GM19468 (cell line): ENCODE data around the gene GUCA1C.
A peak's percentile ranks its signal among the peaks of the same experiment; 100 is the strongest.

Source experiments
- ATAC-seq: cut with Tn5 transposase; IDR thresholded peaks from one replicate; pipeline ENCODE4 v1.9.1; 2021; ENCODE audit warnings: mild to moderate bottlenecking, moderate library complexity, moderate number of reproducible peaks; ENCODE audit not compliant: unreplicated experiment; ENCODE audit errors: extremely low read depth

The GUCA1C gene

GRCh38 chr3:108914774-108915641 is 38.7 kb downstream of the GUCA1C start:
- peak; percentile 59 for ATAC-seq

GRCh38 chr3:108909799-108910198 is 43.9 kb downstream of the GUCA1C start:
- ATAC-seq: no peak

- no peak for ATAC-seq
Measured at GRCh38 chr3:108907194-108907593, 46.5 kb downstream of the GUCA1C start.

GRCh38 chr3:108899530-108899929 is 54.1 kb downstream of the GUCA1C start:
- no peak for ATAC-seq

DNA sequence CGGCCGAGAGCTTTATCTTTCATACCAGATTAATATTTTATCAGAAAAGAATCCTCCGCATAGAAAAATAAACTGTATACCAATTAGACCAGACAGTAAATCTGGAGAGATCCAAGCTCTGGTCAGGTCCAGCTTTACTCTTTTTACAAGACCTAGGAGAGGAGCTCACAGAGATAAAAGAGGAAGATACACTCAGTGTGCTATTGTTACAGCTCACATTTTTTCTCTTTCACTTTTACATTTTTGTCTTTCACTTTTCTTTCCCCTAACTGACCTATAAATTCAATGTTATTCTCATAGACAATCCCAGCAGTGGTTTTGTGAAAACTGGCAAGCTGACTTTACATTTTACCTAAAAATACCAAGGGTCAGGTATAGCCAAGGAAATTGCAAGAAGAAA is 55.8 kb downstream of the GUCA1C start:
- no peak for ATAC-seq

DNA sequence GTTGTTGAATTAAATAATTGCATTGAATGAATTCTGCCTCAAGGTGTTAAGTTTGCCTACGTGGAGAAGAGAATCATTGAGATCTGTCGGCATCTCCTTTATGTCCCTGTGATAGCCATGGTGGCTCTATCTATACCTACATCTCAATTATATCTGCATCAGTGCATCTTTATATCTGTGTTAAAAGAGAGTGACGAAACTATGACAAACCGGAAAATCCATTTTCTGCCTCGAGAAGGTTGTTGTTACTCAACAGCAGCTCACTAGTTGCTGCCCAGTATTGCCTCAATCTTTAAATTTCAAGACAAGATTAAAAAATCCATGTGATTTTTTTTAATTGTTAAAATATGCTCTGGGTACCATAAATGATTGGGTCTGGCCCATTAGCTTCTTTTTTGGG is 58.7 kb downstream of the GUCA1C start:
- ATAC-seq: no peak

- no peak for ATAC-seq
Measured at GRCh38 chr3:108891833-108892232, 61.8 kb downstream of the GUCA1C start.

GRCh38 chr3:108887777-108888176 is 65.9 kb downstream of the GUCA1C start:
- no peak for ATAC-seq

DNA sequence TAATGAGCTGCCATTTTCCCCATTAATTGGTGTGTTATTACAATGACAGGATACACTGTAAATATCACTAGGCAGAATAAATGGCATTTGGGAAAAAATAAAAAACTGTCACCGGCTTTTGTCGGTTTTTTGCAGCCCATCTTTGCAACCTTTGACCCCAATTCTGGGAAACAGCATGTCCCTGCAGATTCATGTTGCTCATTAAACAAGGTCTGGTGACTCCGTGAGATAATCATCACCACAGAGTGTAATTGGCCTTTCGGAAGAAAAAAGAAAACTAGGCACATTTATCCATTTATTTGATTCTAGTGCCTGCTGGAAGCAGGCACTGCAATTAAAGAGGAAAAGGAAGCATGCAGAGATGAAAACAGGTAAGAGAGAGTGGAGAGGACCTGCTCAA is 66.6 kb downstream of the GUCA1C start:
- ATAC-seq: no peak

- ATAC-seq: no peak
Measured at GRCh38 chr3:108883373-108883772, 70.3 kb downstream of the GUCA1C start.

DNA sequence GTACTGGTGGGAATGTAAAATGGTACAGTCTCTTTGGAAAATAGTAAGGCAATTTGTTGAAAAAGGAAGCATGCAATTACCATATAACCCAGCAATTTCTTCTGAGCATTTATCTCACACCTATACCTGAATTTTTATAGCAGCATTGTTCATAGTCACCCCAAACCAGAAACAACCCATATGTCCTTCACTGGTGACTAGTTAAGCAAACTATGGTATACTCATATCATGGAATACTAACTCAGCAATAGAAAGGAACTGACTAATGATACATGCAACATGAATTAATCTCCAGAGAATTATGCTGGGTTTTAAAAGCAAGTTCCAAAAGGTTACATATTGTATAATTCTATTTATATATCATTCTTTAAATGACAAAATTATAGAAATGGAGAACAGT is 70.9 kb downstream of the GUCA1C start:
- no peak for ATAC-seq

DNA sequence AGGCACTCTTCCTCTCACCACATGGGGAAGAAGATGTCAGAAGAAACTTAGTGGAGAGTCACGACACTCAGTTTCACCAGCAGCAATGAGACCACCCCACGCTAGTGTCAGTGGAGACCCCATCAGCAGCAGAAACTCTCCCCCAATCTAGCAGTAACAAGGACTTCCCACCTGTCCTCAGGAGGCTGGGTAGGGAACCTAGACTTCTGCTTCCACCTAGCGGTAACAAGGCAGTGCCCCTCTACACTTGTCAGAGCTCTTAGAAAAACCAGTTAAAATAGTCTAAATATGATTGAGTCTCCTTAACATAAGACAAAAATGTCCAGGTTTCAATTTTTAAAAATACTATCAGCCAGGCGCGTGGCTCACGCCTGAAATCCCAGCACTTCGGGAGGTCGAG is 73.8 kb downstream of the GUCA1C start:
- ATAC-seq: no peak

DNA sequence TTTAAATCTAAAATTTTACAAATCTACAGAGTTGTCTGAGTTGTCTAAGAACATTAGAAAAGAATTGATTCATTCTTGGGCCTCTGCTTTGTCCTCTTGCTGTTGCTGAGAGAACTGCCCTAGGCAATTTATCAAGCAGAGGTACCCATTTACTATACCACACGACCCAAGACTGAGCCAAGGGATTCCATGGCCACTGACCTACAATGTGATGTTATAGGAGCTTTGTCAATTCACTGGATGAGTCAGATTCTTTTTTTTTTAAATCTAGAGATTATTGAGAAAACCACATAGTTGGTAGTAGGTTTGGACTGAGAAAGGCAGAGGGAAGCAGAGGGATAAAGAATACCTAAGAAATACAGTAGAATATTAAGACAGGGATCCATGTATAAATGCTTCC is 75.8 kb downstream of the GUCA1C start:
- no peak for ATAC-seq

DNA sequence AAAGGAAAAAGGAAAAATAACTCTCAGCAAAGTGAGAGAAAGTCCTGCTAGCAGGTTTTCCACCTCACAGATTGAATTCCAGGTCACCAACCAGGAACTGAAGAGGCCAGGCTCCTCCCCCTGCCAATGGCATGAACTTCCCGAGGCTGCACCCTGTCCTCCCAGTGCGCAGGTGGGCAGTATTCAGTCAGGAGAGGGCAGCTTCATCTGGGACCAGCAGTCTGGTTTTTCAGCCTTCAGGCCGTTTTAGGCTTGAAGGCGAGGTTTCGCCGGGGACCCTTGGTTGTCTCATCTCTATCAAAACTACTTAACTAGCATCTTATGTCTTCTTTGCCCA is 89.9 kb downstream of the GUCA1C start:
- no peak for ATAC-seq

DNA sequence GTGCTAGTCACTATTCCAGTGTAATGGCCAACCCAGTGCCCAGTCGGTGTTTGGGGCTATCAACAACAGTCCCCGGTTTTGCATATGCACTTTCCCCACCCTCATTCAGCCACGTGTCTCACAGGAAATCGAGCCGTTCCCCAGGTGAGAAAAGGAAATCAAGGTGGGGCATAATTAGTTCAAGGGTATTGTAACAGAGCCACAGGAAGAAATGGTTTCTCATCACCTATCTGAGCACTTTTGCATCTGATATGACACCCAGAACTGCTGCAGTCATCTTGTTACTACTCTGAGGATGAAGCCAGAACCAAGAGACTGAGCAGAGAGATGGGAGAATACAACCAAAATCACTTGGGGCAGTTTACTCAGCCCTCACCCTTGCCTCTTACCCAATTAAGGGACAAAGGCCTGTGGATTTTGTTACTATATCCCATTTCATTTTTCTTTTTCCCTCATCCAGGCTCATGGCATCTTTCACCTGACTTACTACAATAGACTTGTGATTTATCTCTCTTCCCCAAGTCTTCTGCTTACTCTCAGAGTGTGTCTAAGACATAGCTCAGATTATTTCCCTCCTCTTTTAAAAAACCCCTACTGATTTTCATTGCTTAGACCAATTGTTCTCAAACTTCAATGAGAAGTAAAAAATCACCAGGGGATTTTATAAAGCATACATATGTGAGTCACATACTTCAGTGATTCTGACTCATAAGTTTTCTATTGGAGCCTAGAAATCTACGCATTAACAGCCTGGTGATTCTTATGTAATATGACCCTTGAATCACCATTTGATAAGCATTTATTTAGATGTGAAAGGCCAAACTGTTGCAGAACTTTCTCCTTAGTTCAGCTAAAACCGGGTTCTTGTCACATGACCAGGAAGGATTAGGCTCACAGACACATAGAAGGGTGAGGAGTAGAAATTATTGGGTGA is 90.5 kb downstream of the GUCA1C start:
- no peak for ATAC-seq

- no peak for ATAC-seq
Measured at GRCh38 chr3:108861401-108861800, 92.3 kb downstream of the GUCA1C start.
